ENCODE data around the gene GPX4.

DNA sequence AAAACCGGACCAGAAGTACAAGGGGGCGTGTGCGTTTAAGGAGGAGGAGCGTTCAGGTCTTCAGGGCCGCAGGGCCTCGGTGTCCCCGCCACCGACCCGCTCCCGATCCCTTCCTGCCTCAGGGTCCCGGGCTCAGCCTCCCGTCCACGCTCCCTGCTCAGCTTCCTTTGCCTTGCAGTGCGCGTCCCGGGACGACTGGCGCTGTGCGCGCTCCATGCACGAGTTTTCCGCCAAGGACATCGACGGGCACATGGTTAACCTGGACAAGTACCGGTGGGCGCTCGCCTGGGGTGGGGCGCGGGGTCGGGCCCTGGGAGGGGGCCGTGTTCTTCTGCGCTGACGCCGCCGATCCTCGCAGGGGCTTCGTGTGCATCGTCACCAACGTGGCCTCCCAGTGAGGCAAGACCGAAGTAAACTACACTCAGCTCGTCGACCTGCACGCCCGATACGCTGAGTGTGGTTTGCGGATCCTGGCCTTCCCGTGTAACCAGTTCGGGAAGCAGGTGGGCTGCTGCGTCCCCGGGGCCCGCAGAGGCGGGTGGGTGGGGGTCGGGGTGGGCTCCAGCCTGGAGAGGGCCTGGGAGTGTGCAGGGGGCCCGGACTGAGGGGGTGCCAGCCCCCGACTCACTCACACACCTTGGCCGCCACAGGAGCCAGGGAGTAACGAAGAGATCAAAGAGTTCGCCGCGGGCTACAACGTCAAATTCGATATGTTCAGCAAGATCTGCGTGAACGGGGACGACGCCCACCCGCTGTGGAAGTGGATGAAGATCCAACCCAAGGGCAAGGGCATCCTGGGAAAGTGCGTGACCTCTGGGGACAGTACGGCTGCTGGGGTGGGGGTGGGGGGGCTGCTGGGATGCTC is 1.4 kb downstream of the GPX4 start:
- no peak for TF ChIP-seq POLR2A (IDR thresholded peaks at IDR 0.05; ENCODE audit: low read depth)
- TF ChIP-seq, protein P1, sequence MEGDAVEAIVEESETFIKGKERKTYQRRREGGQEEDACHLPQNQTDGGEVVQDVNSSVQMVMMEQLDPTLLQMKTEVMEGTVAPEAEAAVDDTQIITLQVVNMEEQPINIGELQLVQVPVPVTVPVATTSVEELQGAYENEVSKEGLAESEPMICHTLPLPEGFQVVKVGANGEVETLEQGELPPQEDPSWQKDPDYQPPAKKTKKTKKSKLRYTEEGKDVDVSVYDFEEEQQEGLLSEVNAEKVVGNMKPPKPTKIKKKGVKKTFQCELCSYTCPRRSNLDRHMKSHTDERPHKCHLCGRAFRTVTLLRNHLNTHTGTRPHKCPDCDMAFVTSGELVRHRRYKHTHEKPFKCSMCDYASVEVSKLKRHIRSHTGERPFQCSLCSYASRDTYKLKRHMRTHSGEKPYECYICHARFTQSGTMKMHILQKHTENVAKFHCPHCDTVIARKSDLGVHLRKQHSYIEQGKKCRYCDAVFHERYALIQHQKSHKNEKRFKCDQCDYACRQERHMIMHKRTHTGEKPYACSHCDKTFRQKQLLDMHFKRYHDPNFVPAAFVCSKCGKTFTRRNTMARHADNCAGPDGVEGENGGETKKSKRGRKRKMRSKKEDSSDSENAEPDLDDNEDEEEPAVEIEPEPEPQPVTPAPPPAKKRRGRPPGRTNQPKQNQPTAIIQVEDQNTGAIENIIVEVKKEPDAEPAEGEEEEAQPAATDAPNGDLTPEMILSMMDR (IDR thresholded peaks at IDR 0.05) = no peak
- TF ChIP-seq EP300 (IDR thresholded peaks at IDR 0.05) = no peak
- TF ChIP-seq POLR2AphosphoS5 (IDR thresholded peaks at IDR 0.05) = peak; percentile 34 to 55
